ENCODE data around the gene DDB1. TPM values are rescaled to one million over a fixed set of nuclear protein-coding genes. Genes with fewer than 3 reads are reported as not detected.
A peak's percentile ranks its signal among the peaks of the same experiment; 100 is the strongest.
"Not testable (repeated sequence)": the region's sequence is repeated elsewhere in the genome, so short reads cannot be mapped to it uniquely, and the experiment has no call there.

DDB1 gene
- total and polyA plus RNA-seq, 2 of the 4 experiments (the other 2 are of a cell fraction), result 221 to 412 TPM

GRCh38 chr11:61250796-61251765, 81.8 kb downstream of the DDB1 start:
- dilution Hi-C loops (cut with HindIII; ENCODE audit: low sequenced_read_pairs, unreplicated experiment); H2BK15ac ChIP-seq (ENCODE audit: low read depth, low read length); H3K4me3 ChIP-seq (ENCODE audit: insufficient read depth, low read depth, low read length); ATAC-seq (ENCODE audit: low read depth); intact Hi-C loops (cut with micrococcal nuclease); H3K9me1 ChIP-seq (ENCODE audit: insufficient read depth, low read length); H3K79me1 ChIP-seq (ENCODE audit: low read depth in 1 of 2, low read length in 2 of 2); H3K18ac ChIP-seq (ENCODE audit: low read depth, low read length); H3K9me3 ChIP-seq (ENCODE audit: control insufficient read depth, insufficient read depth, low read length); H4K8ac ChIP-seq (ENCODE audit: low read depth in 2 of 2, low read length in 2 of 2); H3K27me3 ChIP-seq (ENCODE audit: control insufficient read depth, insufficient read depth, low read length); H3K23ac ChIP-seq (ENCODE audit: low read depth, low read length); H4K20me1 ChIP-seq (ENCODE audit: insufficient read depth, low read length); H3K36me3 ChIP-seq (ENCODE audit: control insufficient read depth, insufficient read depth, low read length); H4K91ac ChIP-seq (ENCODE audit: insufficient read depth, low read depth, low read length); in situ Hi-C loops (cut with MboI; ENCODE audit: low sequenced_read_pairs); H3K56ac ChIP-seq (ENCODE audit: extremely low read depth, insufficient read depth, low read length); BruUV-seq (replicated peaks); POLR2A ChIA-PET (ENCODE audit: unreplicated experiment); H3K4me2 ChIP-seq (ENCODE audit: low read depth, low read length); H2BK120ac ChIP-seq (ENCODE audit: low read depth, low read length); H2AK9ac ChIP-seq (replicated peaks; ENCODE audit: low read depth, low read length, poor library complexity); H2BK20ac ChIP-seq (ENCODE audit: low read depth, low read length); H2AK5ac ChIP-seq (ENCODE audit: low read depth, low read length); CTCF ChIA-PET; H3K27ac ChIP-seq (ENCODE audit: insufficient read depth, low read length); H3K14ac ChIP-seq (replicated peaks; ENCODE audit: low read depth, low read length); H4K5ac ChIP-seq (ENCODE audit: low read depth, low read length); H2AFZ ChIP-seq (replicated peaks; ENCODE audit: low read length, poor library complexity); H2BK5ac ChIP-seq (ENCODE audit: low read depth, low read length, poor library complexity, severe bottlenecking); H3K9ac ChIP-seq (ENCODE audit: low read depth, low read length); H3K4me1 ChIP-seq (ENCODE audit: control insufficient read depth, insufficient read depth, low read length); H3K4ac ChIP-seq (ENCODE audit: low read depth, low read length): not testable (repeated sequence)
- TF ChIP-seq BHLHE40 (IDR thresholded peaks at IDR 0.05; ENCODE audit: low read depth, low read length), result peak; percentile 37; the same call in 1 of the 2 replicates
- 38% methylated on average over 5 of the region's 20 CpGs; no CpG with 5 or more reads in 1 of the 2 experiments for WGBS, 2 experiments (ENCODE audit: extremely low coverage in 2 of 2, insufficient read length in 1 of 2)
- DNase-seq, result peak; percentile 17

Other genes with a start within 250 kb of the DDB1 start
- not detected in 2 replicates for gene CD5, start 230.6 kb downstream of the DDB1 start, total RNA-seq (2012; rRNA removed)
- not detected in 2 replicates for gene CD5, start 230.6 kb downstream of the DDB1 start, polyA plus RNA-seq (2012; rRNA removed)
- 3.2 and 3.6 TPM in 2 replicates for gene VPS37C, start 171.7 kb downstream of the DDB1 start, total RNA-seq (2012; rRNA removed)
- gene VPS37C, start 171.7 kb downstream of the DDB1 start, polyA plus RNA-seq (2012; rRNA removed), result 13.2 and 14.1 TPM in 2 replicates
- 0.18 TPM in 1 of 2 replicates, not detected in the other for gene PGA3, start 129.6 kb downstream of the DDB1 start, total RNA-seq (2012; rRNA removed)
- gene PGA3, start 129.6 kb downstream of the DDB1 start, polyA plus RNA-seq (2012; rRNA removed), result not detected in 2 replicates
- gene PGA4, start 110.8 kb downstream of the DDB1 start, total RNA-seq (2012; rRNA removed), result not detected in 2 replicates
- gene PGA4, start 110.8 kb downstream of the DDB1 start, polyA plus RNA-seq (2012; rRNA removed), result not detected in 2 replicates
- gene PGA5, start 91.9 kb downstream of the DDB1 start, total RNA-seq (2012; rRNA removed), result not detected in 2 replicates
- gene PGA5, start 91.9 kb downstream of the DDB1 start, polyA plus RNA-seq (2012; rRNA removed), result 0.17 TPM in 1 of 2 replicates, not detected in the other
- under 0.01 and 0.28 TPM in 2 replicates for gene VWCE, start 37.8 kb downstream of the DDB1 start, total RNA-seq (2012; rRNA removed)
- gene VWCE, start 37.8 kb downstream of the DDB1 start, polyA plus RNA-seq (2012; rRNA removed), result 1.1 and 1.7 TPM in 2 replicates
- gene TKFC, start 123 bp upstream of the DDB1 start, total RNA-seq (2012; rRNA removed), result 8.9 and 10.4 TPM in 2 replicates
- 30.8 and 33.3 TPM in 2 replicates for gene TKFC, start 123 bp upstream of the DDB1 start, polyA plus RNA-seq (2012; rRNA removed)
- gene CYB561A3, start 28.8 kb upstream of the DDB1 start, total RNA-seq (2012; rRNA removed), result 13.6 and 15.3 TPM in 2 replicates
- 36.5 and 39.2 TPM in 2 replicates for gene CYB561A3, start 28.8 kb upstream of the DDB1 start, polyA plus RNA-seq (2012; rRNA removed)
- 16.7 and 16.8 TPM in 2 replicates for gene TMEM138, start 29.3 kb upstream of the DDB1 start, total RNA-seq (2012; rRNA removed)
- 53.2 and 55.9 TPM in 2 replicates for gene TMEM138, start 29.3 kb upstream of the DDB1 start, polyA plus RNA-seq (2012; rRNA removed)
- gene TMEM216, start 59.5 kb upstream of the DDB1 start, total RNA-seq (2012; rRNA removed), result 10.0 TPM in 2 replicates
- gene TMEM216, start 59.5 kb upstream of the DDB1 start, polyA plus RNA-seq (2012; rRNA removed), result 16.5 and 17.2 TPM in 2 replicates
- 9.5 and 10.3 TPM in 2 replicates for gene CPSF7, start 96.9 kb upstream of the DDB1 start, total RNA-seq (2012; rRNA removed)
- gene CPSF7, start 96.9 kb upstream of the DDB1 start, polyA plus RNA-seq (2012; rRNA removed), result 55.2 and 68.8 TPM in 2 replicates
- 34.7 and 50.4 TPM in 2 replicates for gene SDHAF2, start 97.0 kb upstream of the DDB1 start, total RNA-seq (2012; rRNA removed)
- gene SDHAF2, start 97.0 kb upstream of the DDB1 start, polyA plus RNA-seq (2012; rRNA removed), result 91.1 and 91.5 TPM in 2 replicates
- gene LRRC10B, start 175.6 kb upstream of the DDB1 start, total RNA-seq (2012; rRNA removed), result not detected in 2 replicates
- gene LRRC10B, start 175.6 kb upstream of the DDB1 start, polyA plus RNA-seq (2012; rRNA removed), result not detected in 2 replicates
- gene SYT7, start 248.0 kb upstream of the DDB1 start, total RNA-seq (2012; rRNA removed), result under 0.01 TPM in 1 of 2 replicates, not detected in the other
- gene SYT7, start 248.0 kb upstream of the DDB1 start, polyA plus RNA-seq (2012; rRNA removed), result 0.19 and 0.26 TPM in 2 replicates